ENCODE data around the gene ARHGAP25. TPM values are rescaled to one million over a fixed set of nuclear protein-coding genes. Genes with fewer than 3 reads are reported as not detected.

Gene ARHGAP25
- polyA plus RNA-seq, 3 donors: 20.8 to 56.8 (median 36.3) TPM

- DNase-seq: no peak
- Mint-ChIP-seq H3K9me3 (peaks cover 0 to 5% (median 0%) of the 10 kb centered on the region in 7 donors), H3K27ac (peak overlapping the region; percentile 2 to 93 (median 79)), H3K27me3 (ENCODE audit: low read depth in 3 of 3) (no peaks in the 10 kb centered on the region), H3K4me3 (peak overlapping the region in 1 of 2 donors; percentile 1), H3K4me1 (peaks cover 97% of the 10 kb centered on the region), H3K36me3 (peaks cover 35 to 43% of the 10 kb centered on the region in 2 donors)
- no CpG with 5 or more reads among the region's 2 CpGs for WGBS (ENCODE audit: insufficient coverage)
- H3K27me3 ChIP-seq (ENCODE audit: control insufficient read depth in 2 of 2, insufficient read depth in 2 of 2, low read length in 2 of 2): no peaks in the 10 kb centered on the region
- H4K20me1 ChIP-seq (ENCODE audit: insufficient read depth, low read length): no peaks in the 10 kb centered on the region
- no peak overlapping the region for H2AFZ ChIP-seq (ENCODE audit: insufficient read depth, low read depth, low read length, poor library complexity, severe bottlenecking)
- H3K9ac ChIP-seq (ENCODE audit: insufficient read depth, low read length, poor library complexity, severe bottlenecking): no peak overlapping the region
- intact Hi-C loops (cut with micrococcal nuclease): loop anchor here in 1 of 2 donors (5.0 kb wide), 1 partner anchor 35 kb away; no protein-coding TSS in a partner anchor
- peaks cover 92% of the 10 kb centered on the region for H3K79me2 ChIP-seq (ENCODE audit: insufficient read depth, low read length)
- H3K36me3 ChIP-seq (replicated peaks in 1 of 2; ENCODE audit: control insufficient read depth in 1 of 2, insufficient read depth in 2 of 2, low read length in 2 of 2): peaks cover 17 to 29% of the 10 kb centered on the region in 2 donors
- no peak for TF ChIP-seq CTCF (IDR thresholded peaks at IDR 0.05)
- peaks cover 98 to 100% of the 10 kb centered on the region in 2 donors for H3K4me1 ChIP-seq (ENCODE audit: control insufficient read depth in 1 of 2, insufficient read depth in 2 of 2, low read length in 2 of 2)
- no peaks in the 10 kb centered on the region for H3K9me3 ChIP-seq (replicated peaks in 1 of 2; ENCODE audit: control insufficient read depth in 1 of 2, insufficient read depth in 1 of 2, low read length in 2 of 2)
- no peak overlapping the region for H3K4me2 ChIP-seq (replicated peaks; ENCODE audit: extremely low read depth, low read length, poor library complexity, severe bottlenecking)
- peak overlapping the region in 1 of 2 donors; percentile 93 for H3K27ac ChIP-seq (ENCODE audit: low read depth in 1 of 2, low read length in 2 of 2)
- no peak overlapping the region for H3K4me3 ChIP-seq (replicated peaks in 1 of 3; ENCODE audit: low read depth in 2 of 3, low read length in 3 of 3)
These were observed 37.5 kb downstream of the ARHGAP25 start for GRCh38 chr2:68772109-68772508.

- peak; percentile 87 to 93 (median 92) for DNase-seq
- TF ChIP-seq CTCF (IDR thresholded peaks at IDR 0.05): no peak
- Histone ChIP-seq H2AFZ (ENCODE audit: insufficient read depth, low read depth, low read length, poor library complexity, severe bottlenecking) (peak overlapping the region; percentile 80), H3K4me3 (replicated peaks in 1 of 3; ENCODE audit: low read depth in 2 of 3, low read length in 3 of 3) (peak overlapping the region; percentile 20 to 73 (median 33)), H3K4me1 (ENCODE audit: control insufficient read depth in 1 of 2, insufficient read depth in 2 of 2, low read length in 2 of 2) (peaks cover 88 to 92% of the 10 kb centered on the region in 2 donors), H3K36me3 (replicated peaks in 1 of 2; ENCODE audit: control insufficient read depth in 1 of 2, insufficient read depth in 2 of 2, low read length in 2 of 2) (peaks cover 37 to 52% of the 10 kb centered on the region in 2 donors), H3K9ac (ENCODE audit: insufficient read depth, low read length, poor library complexity, severe bottlenecking) (peak overlapping the region; percentile 72), H3K27ac (ENCODE audit: low read depth in 1 of 2, low read length in 2 of 2) (peak overlapping the region; percentile 87 to 93), H3K9me3 (replicated peaks in 1 of 2; ENCODE audit: control insufficient read depth in 1 of 2, insufficient read depth in 1 of 2, low read length in 2 of 2) (no peaks in the 10 kb centered on the region), H4K20me1 (ENCODE audit: insufficient read depth, low read length) (peaks cover 8% of the 10 kb centered on the region), H3K4me2 (replicated peaks; ENCODE audit: extremely low read depth, low read length, poor library complexity, severe bottlenecking) (peak overlapping the region; percentile 85), H3K27me3 (ENCODE audit: control insufficient read depth in 2 of 2, insufficient read depth in 2 of 2, low read length in 2 of 2) (no peaks in the 10 kb centered on the region), H3K79me2 (ENCODE audit: insufficient read depth, low read length) (peaks cover 91% of the 10 kb centered on the region)
- Mint-ChIP-seq H3K36me3 (peaks cover 38 to 50% of the 10 kb centered on the region in 2 donors), H3K27ac (peak overlapping the region; percentile 94 to 99 (median 97)), H3K9me3 (peaks cover 0 to 5% (median 0%) of the 10 kb centered on the region in 7 donors), H3K27me3 (ENCODE audit: low read depth in 3 of 3) (no peaks in the 10 kb centered on the region), H3K4me3 (peak overlapping the region; percentile 82 to 92), H3K4me1 (peaks cover 82% of the 10 kb centered on the region)
- WGBS (ENCODE audit: insufficient coverage): under 1% methylated on average over 26 of the region's 31 CpGs
- intact Hi-C loops (cut with micrococcal nuclease): loop anchor here in 1 of 2 donors (5.0 kb wide), 1 partner anchor 37 kb away; no protein-coding TSS in a partner anchor
These were observed 40.1 kb downstream of the ARHGAP25 start for GRCh38 chr2:68774569-68775271.

Measured in CD14-positive monocyte (primary cell).